Prostate gland (tissue), 2 donors: Measurements from ENCODE around the gene PLEKHM2. TPM values are rescaled to one million over a fixed set of nuclear protein-coding genes. Genes with fewer than 3 reads are reported as not detected.

Experiments used
- DNase-seq: peaks from one replicate; pipeline ENCODE4 v3.0.0-alpha.2; 2019; ENCODE audit warnings: low spot score
- H3K27ac ChIP-seq, 2 donors: fragments of 200-600 bp; sonication (generic); 2 replicates each; pipeline ENCODE4 v1.5.1; 2017 to 2019
- H3K27me3 ChIP-seq: fragments of 200-600 bp; sonication (generic); replicated peaks from 2 replicates; pipeline ENCODE4 v1.5.1; 2019; ENCODE audit not compliant: insufficient read depth
- H3K36me3 ChIP-seq, 2 donors: fragments of 200-600 bp; sonication (generic); 1 replicate in 1 of 2; 2 replicates in 1 of 2; pipeline versions ENCODE4 v1.5.1 to v1.8.1; 2017 to 2019
- H3K4me1 ChIP-seq: fragments of 200-600 bp; sonication (generic); replicated peaks from 2 replicates; pipeline ENCODE4 v1.5.1; 2019
- H3K4me3 ChIP-seq, 2 donors: fragments of 200-600 bp; sonication (generic); 2 replicates each; pipeline ENCODE4 v1.5.1; 2017 to 2019
- H3K9me3 ChIP-seq: fragments of 200-600 bp; sonication (generic); 2 replicates; pipeline ENCODE4 v1.5.1; 2017
- POLR2A ChIP-seq: fragments of 450-650 bp; IDR thresholded peaks from one replicate; pipeline ENCODE4 v1.6.1; 2016; ENCODE audit warnings: antibody characterized with exemption, mild to moderate bottlenecking
- POLR2AphosphoS5 ChIP-seq: sonication (generic); formaldehyde crosslinking; IDR thresholded peaks from one replicate; pipeline ENCODE4 v1.6.1; 2017; ENCODE audit warnings: antibody characterized with exemption
- WGBS: methylation state at CpG from one replicate; pipeline ENCODE4 v1.1.5; 2018; 5-methylcytosine and 5-hydroxymethylcytosine counted together
- intact Hi-C: fragments of 100-400 bp; cut with DNase I; formaldehyde crosslinking; loops from one replicate; pipeline ENCODE4 v1.14.2; 2022
- total RNA-seq, 2 donors: library from RNA; depleted of rRNA; stranded (reverse); fragments of >200 nt; gene quantifications; one replicate each; pipeline ENCODE4 v1.1.0, GENCODE V29; 2016
- TF ChIP-seq, protein P1 (sequence below), 4 experiments: fragments of 200-600 bp in 2 of 4; fragments of 450-650 bp in 2 of 4; sonication (generic) in 2 of 4; IDR thresholded peaks; 1 replicate in 3 of 4; 2 replicates in 1 of 4; pipeline ENCODE4 v1.5.1; 2016 to 2019; ENCODE audit warnings: antibody characterized with exemption in 4 of 4, mild to moderate bottlenecking in 2 of 4, moderate library complexity in 2 of 4

Gene PLEKHM2
- total RNA-seq, 2 donors from 2014 or later = 29.0 to 60.4 TPM

DNA sequence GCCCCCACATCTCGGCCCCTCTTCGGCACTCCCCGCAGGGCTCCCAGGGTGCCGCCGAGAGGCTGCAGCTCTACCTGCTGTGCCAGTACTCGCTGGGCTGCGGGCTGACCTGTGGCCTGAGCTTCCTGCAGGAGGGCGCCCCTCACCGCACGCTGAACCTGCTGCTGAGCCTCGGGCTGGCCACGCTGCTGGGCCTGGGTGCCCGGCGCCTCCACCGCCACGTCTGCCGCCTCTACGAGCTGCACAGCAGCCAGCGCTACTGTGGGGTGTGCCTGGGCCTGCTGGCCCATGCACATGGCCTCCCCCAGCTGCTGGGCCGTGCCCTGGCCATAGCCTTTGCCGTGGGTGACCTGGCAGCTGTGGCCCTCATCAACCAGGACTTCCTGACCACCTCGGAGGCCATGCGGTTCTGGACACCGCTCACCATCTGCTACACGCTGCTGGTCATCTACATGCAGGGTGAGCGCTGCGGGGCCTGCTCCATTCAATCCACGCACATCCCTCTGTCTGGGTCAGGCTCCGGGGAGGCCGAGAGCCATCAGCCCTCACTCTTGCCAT lies 60.1 kb downstream of the PLEKHM2 start:
- no peak overlapping the region for H3K27ac ChIP-seq
- no peaks in the 10 kb centered on the region for H3K27me3 ChIP-seq
- TF ChIP-seq POLR2AphosphoS5 = no peak
- TF ChIP-seq POLR2A = no peak
- TF ChIP-seq, protein P1, sequence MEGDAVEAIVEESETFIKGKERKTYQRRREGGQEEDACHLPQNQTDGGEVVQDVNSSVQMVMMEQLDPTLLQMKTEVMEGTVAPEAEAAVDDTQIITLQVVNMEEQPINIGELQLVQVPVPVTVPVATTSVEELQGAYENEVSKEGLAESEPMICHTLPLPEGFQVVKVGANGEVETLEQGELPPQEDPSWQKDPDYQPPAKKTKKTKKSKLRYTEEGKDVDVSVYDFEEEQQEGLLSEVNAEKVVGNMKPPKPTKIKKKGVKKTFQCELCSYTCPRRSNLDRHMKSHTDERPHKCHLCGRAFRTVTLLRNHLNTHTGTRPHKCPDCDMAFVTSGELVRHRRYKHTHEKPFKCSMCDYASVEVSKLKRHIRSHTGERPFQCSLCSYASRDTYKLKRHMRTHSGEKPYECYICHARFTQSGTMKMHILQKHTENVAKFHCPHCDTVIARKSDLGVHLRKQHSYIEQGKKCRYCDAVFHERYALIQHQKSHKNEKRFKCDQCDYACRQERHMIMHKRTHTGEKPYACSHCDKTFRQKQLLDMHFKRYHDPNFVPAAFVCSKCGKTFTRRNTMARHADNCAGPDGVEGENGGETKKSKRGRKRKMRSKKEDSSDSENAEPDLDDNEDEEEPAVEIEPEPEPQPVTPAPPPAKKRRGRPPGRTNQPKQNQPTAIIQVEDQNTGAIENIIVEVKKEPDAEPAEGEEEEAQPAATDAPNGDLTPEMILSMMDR (IDR thresholded peaks at IDR 0.05) = no peak
- DNase-seq = no peak
- H3K4me3 ChIP-seq = no peak overlapping the region
- H3K36me3 ChIP-seq = no peaks in the 10 kb centered on the region
- H3K4me1 ChIP-seq = no peaks in the 10 kb centered on the region
- H3K9me3 ChIP-seq = no peaks in the 10 kb centered on the region
- 85% methylated on average over 19 of the region's 30 CpGs for WGBS
- intact Hi-C loops = loop anchor here (5.0 kb wide), 1 partner anchor 147 kb away; no protein-coding TSS in a partner anchor

DNA sequence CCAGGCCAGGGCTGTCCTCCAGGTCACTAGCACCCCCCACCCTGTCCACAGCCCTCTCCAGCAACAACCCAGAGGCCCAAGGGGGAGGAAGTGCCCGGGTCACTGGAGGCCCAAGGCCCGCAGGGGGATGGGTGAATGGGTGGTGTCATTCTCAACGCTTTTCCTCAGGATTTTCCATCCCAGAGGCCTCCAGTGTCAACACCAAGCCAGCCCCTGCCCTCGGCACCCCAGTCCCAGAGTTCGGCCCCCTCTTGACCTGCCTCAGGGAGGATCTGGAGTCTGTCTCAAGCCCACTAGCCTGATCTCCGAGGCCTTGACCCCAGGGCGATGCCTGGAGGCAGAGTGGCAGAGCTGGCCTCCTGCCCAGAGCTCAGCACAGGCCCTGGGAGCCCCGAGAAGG lies 63.3 kb downstream of the PLEKHM2 start:
- no peaks in the 10 kb centered on the region for H3K4me1 ChIP-seq
- TF ChIP-seq POLR2A = no peak
- no peak for TF ChIP-seq POLR2AphosphoS5
- TF ChIP-seq, protein P1 (IDR thresholded peaks at IDR 0.05) = no peak
- no peak overlapping the region for H3K27ac ChIP-seq
- no peaks in the 10 kb centered on the region for H3K27me3 ChIP-seq
- WGBS = 60% methylated on average over 8 of the region's 8 CpGs
- H3K36me3 ChIP-seq = no peaks in the 10 kb centered on the region
- no peaks in the 10 kb centered on the region for H3K9me3 ChIP-seq
- H3K4me3 ChIP-seq = no peak overlapping the region
- DNase-seq = no peak
- intact Hi-C loops = no loop called here

DNA sequence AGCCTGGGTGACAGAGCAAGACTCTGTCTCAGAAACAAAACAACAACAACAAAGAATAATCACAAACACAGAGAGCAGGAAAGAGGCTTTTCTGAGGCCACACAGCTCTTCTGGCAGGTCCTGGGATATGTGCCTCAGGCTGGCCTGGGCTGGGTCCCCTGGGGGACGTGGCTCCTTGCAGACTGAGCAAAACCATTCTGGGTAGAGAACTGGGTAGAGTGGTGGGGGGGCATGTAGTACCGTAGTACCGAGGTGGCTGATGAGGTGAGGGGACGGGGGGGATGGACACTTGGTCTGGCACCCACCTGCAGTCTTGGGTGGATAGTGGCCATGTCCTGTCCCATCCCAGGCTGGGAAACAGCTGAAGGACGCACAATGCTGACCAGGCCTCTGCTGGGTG lies 64.1 kb downstream of the PLEKHM2 start:
- no peaks in the 10 kb centered on the region for H3K4me1 ChIP-seq
- no peak overlapping the region for H3K27ac ChIP-seq
- no peaks in the 10 kb centered on the region for H3K9me3 ChIP-seq
- H3K4me3 ChIP-seq = no peak overlapping the region
- intact Hi-C loops = no loop called here
- 95% methylated on average over 4 of the region's 5 CpGs for WGBS
- DNase-seq = no peak
- no peak for TF ChIP-seq POLR2A
- TF ChIP-seq, protein P1 (IDR thresholded peaks at IDR 0.05) = no peak
- no peak for TF ChIP-seq POLR2AphosphoS5
- H3K27me3 ChIP-seq = no peaks in the 10 kb centered on the region
- no peaks in the 10 kb centered on the region for H3K36me3 ChIP-seq

DNA sequence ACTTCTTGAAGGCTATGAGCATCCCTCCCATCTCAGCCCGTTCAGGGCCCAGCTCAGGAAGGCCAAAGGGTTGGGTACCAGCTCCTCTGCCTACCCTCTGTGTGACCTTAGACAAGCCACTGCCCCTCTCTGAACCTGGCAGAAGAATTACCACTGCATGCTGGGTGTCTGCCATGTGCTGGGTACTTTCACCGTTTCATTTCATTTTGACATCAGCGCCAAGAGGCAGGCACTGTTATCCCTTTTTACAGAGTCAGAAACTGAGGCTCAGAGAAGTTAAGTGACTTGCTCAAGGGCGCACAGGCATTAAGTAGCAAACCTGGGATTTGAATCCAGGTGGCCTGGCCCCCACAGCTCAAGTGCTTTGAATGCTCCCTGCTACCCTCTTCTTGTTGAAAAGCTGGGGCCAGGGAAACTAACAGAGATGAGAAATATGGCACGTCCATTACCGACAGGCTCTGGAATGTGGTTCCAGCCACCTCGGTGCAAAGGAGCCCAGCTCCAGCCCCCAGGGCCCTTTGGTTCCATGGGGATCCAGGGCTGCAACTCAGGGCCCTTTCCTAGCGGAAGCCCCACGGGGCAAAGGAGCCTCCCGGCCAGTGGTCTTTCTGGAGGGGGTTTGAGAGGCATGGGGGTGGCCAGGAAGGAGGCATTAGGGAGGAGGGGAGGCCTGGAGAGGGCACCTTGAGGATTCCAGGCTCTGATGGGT lies 64.7 kb downstream of the PLEKHM2 start:
- WGBS = 80% methylated on average over 10 of the region's 10 CpGs
- no peak overlapping the region for H3K4me3 ChIP-seq

More for the DNA sequence above, 64.7 kb downstream of the PLEKHM2 start:
- H3K4me1 ChIP-seq = no peaks in the 10 kb centered on the region
- intact Hi-C loops = no loop called here
- H3K27me3 ChIP-seq = no peaks in the 10 kb centered on the region
- H3K36me3 ChIP-seq = no peaks in the 10 kb centered on the region
- no peak overlapping the region for H3K27ac ChIP-seq
- no peaks in the 10 kb centered on the region for H3K9me3 ChIP-seq
- DNase-seq = no peak
- TF ChIP-seq POLR2A (no peak), POLR2AphosphoS5 (no peak)
- TF ChIP-seq, protein P1 (IDR thresholded peaks at IDR 0.05) = no peak
